Heart left ventricle (tissue), 16 donors: ENCODE measurements around the gene ACCSL. TPM values are rescaled to one million over a fixed set of nuclear protein-coding genes. Genes with fewer than 3 reads are reported as not detected.

Experiments
- ATAC-seq, 4 donors: fragments of 200-7000 bp; cut with Tn5 transposase; one replicate each; pipeline ENCODE4 v1.9.1; 2020 to 2022; ENCODE audit warnings: moderate library complexity in 4 of 4, mild to moderate bottlenecking in 3 of 4, moderate number of reproducible peaks in 1 of 4
- DNase-seq, 5 donors: peaks; one replicate each; pipeline ENCODE4 v3.0.0-alpha.2; 2020
- H3K27ac ChIP-seq, 12 donors: fragments of 200-600 bp; sonication (generic) in 4 of 12; one replicate each; pipeline versions ENCODE4 v1.5.0 to v1.8.0; 2016 to 2022; ENCODE audit warnings: mild to moderate bottlenecking in 2 of 12
- H3K27me3 ChIP-seq, 9 donors: fragments of 200-600 bp; sonication (generic) in 2 of 9; one replicate each; pipeline versions ENCODE4 v1.5.1 to v1.8.0; 2016 to 2022; ENCODE audit warnings: mild to moderate bottlenecking in 3 of 9
- H3K36me3 ChIP-seq, 9 donors: fragments of 200-600 bp; sonication (generic) in 2 of 9; one replicate each; pipeline versions ENCODE4 v1.5.0 to v1.8.0; 2018 to 2022; ENCODE audit warnings: mild to moderate bottlenecking in 2 of 9
- H3K4me1 ChIP-seq, 12 donors: fragments of 200-600 bp; sonication (generic) in 4 of 12; one replicate each; pipeline versions ENCODE4 v1.5.0 to v1.8.0; 2016 to 2022; ENCODE audit warnings: mild to moderate bottlenecking in 3 of 12
- H3K4me3 ChIP-seq, 12 donors: fragments of 200-600 bp; sonication (generic) in 4 of 12; one replicate each; pipeline versions ENCODE4 v1.5.0 to v1.8.0; 2017 to 2022; ENCODE audit warnings: mild to moderate bottlenecking in 9 of 12, moderate library complexity in 4 of 12
- H3K9me3 ChIP-seq, 12 donors: fragments of 200-600 bp; sonication (generic) in 4 of 12; one replicate each; pipeline versions ENCODE4 v1.5.0 to v1.8.0; 2016 to 2022; ENCODE audit warnings: mild to moderate bottlenecking in 1 of 12
- CTCF ChIP-seq, 12 donors: fragments of 200-600 bp; sonication (generic) in 4 of 12; IDR thresholded peaks; one replicate each; pipeline versions ENCODE4 v1.5.0 to v1.8.0; 2018 to 2022; ENCODE audit warnings: antibody characterized with exemption in 12 of 12, mild to moderate bottlenecking in 5 of 12
- POLR2A ChIP-seq, 2 donors: fragments of 450-650 bp; IDR thresholded peaks; one replicate each; pipeline ENCODE4 v1.6.1; 2017; ENCODE audit warnings: antibody characterized with exemption in 2 of 2, mild to moderate bottlenecking in 2 of 2, moderate library complexity in 2 of 2
- whole genome bisulfite sequencing, 4 donors: extraction: QIAGEN DNeasy Blood & Tissue Kit in 2 of 4; methylation state at CpG; one replicate each; pipeline versions ENCODE4 v1.1.5 to v1.1.7; 2013 to 2018; 5-methylcytosine and 5-hydroxymethylcytosine counted together
- intact Hi-C, 10 donors: fragments of 100-400 bp; cut with DNase I; formaldehyde crosslinking; loops; one replicate each; pipeline versions ENCODE4 v1.11.1 to v1.14.2; 2022
- polyA plus RNA-seq, 2 donors: library from polyadenylated mRNA; stranded (reverse); fragments of 200-250 nt; gene quantifications; one replicate each; pipeline ENCODE4 v1.2.3, GENCODE V29; 2013
- total RNA-seq, 9 donors: library from RNA; depleted of rRNA in 2 of 9; stranded (reverse); fragments of >200 nt in 2 of 9; fragmentation: NEBNext Ultra II Directional in 3 of 9; extraction: Animal tissue kit (Norgen Biotek cat#: 25700) in 3 of 9; gene quantifications; one replicate each; pipeline versions ENCODE4 v1.1.0 to v1.2.4, GENCODE V29; 2016 to 2023
- donor health status: ischemic (EF 13 %, LVEDD 7.1; RV severe dilation, severe dysfunction).
- donor health status: healthy with polysubstance abuse.
- donor health status: DM: no; HTN: yes; CAD: no.
- donor health status: DM: no; HTN: no; CAD: no.
- donor health status: ischemic (EF 25% LVEDD 6.9; RV normal size, moderate dysfunction).
- donor health status: ischemic (EF 25% LVEDD 5.7; RV mildly dilated, moderate dysfunction).
- donor health status: healthy.
- donor health status: DM: yes; HTN: yes; CAD: no.
- donor health status: ischemic (EF 35%, LVEDD 5.7; RV mildly dilated, moderate dysfunction).
- donor health status: nonischemic (EF 11% LVEDD 7.7; RV severe dilation, severe dysfunction).
- donor health status: DM: yes; HTN: yes; CAD: no.
- donor health status: PGD.
- donor health status: ischemic (EF 29% LVEDD 5.4; RV normal size, mild dysfunction).
- donor health status: nonischemic (EF 23%, LVEDD 6.1; RV moderate dilation, normal function).

The ACCSL gene
- total and polyA plus RNA-seq, 11 donors: not detected

GRCh38 chr11:44028816-44029506, 18.8 kb upstream of the ACCSL start:
- no peak overlapping the region for H3K4me3 ChIP-seq
- H3K36me3 ChIP-seq: no peaks in the 10 kb centered on the region
- ATAC-seq (no peak), DNase-seq (no peak)
- no peaks in the 10 kb centered on the region for H3K27me3 ChIP-seq
- intact Hi-C loops: no loop called here
- peaks cover 2 to 46% (median 30%) of the 10 kb centered on the region in 12 donors for H3K4me1 ChIP-seq
- 71 to 89% (median 85%) methylated on average over 3 of the region's 3 CpGs for WGBS, 4 donors
- peak overlapping the region in 1 of 12 donors; percentile 92 for H3K27ac ChIP-seq
- no peak for TF ChIP-seq CTCF (IDR thresholded peaks at IDR 0.05)
- no peak for TF ChIP-seq POLR2A (IDR thresholded peaks at IDR 0.05)
- H3K9me3 ChIP-seq: peaks cover 0 to 23% (median 7%) of the 10 kb centered on the region in 12 donors

DNA sequence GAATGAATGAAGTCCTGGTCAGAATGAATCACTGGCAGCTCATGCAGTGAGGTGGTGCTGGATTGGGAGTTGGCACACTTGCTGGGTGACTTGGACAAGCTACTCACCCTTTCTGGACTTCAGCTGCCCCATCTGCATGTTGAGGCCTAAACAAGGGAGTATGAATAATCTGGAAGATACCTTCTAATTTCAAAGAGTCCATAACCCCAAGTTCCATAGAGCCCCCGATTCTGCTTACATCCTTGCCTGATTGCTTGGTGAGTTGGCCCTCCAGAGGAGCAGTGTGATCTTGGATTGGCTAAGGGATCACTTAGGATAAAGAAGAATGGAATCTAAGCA, 18.3 kb upstream of the ACCSL start:
- intact Hi-C loops: no loop called here
- H3K4me1 ChIP-seq: peaks cover 2 to 46% (median 30%) of the 10 kb centered on the region in 12 donors
- H3K36me3 ChIP-seq: no peaks in the 10 kb centered on the region
- no peak overlapping the region for H3K4me3 ChIP-seq
- no peak for DNase-seq
- no peak for ATAC-seq
- H3K27me3 ChIP-seq: no peaks in the 10 kb centered on the region
- WGBS, 4 donors: 91 to 100% (median 98%) methylated on average over 1 of the region's 1 CpG
- TF ChIP-seq CTCF (IDR thresholded peaks at IDR 0.05) (no peak), POLR2A (IDR thresholded peaks at IDR 0.05) (no peak)
- peak overlapping the region in 5 of 12 donors; percentile 79 to 92 (median 83) for H3K27ac ChIP-seq
- H3K9me3 ChIP-seq: peaks cover 0 to 23% (median 7%) of the 10 kb centered on the region in 12 donors

- H3K27me3 ChIP-seq: no peaks in the 10 kb centered on the region
- no peaks in the 10 kb centered on the region for H3K36me3 ChIP-seq
- peaks cover 0 to 17% (median 7%) of the 10 kb centered on the region in 12 donors for H3K9me3 ChIP-seq
- H3K4me1 ChIP-seq: peaks cover 2 to 46% (median 30%) of the 10 kb centered on the region in 12 donors
- TF ChIP-seq POLR2A (IDR thresholded peaks at IDR 0.05) (no peak), CTCF (IDR thresholded peaks at IDR 0.05) (no peak)
- peak; percentile 72 to 88 (median 82) for ATAC-seq
- no peak overlapping the region for H3K4me3 ChIP-seq
- WGBS, 4 donors: 8 to 13% (median 9%) methylated on average over 5 of the region's 5 CpGs
- peak; percentile 63 to 74 (median 68) for DNase-seq
- intact Hi-C loops: loop anchor here in 5 of 10 donors (1.0 to 5.0 kb wide), 5 partner anchors 41 to 85 kb away; no protein-coding TSS in a partner anchor
- H3K27ac ChIP-seq: peak overlapping the region in 11 of 12 donors; percentile 66 to 92 (median 80)
Measured at GRCh38 chr11:44029977-44030911, 17.5 kb upstream of the ACCSL start.

- peak overlapping the region; percentile 33 to 92 (median 80) for H3K27ac ChIP-seq
- H3K4me1 ChIP-seq: peaks cover 2 to 46% (median 30%) of the 10 kb centered on the region in 12 donors
- intact Hi-C loops: loop anchor here in 5 of 10 donors (1.0 to 5.0 kb wide), 5 partner anchors 42 to 86 kb away; no protein-coding TSS in a partner anchor
- no peaks in the 10 kb centered on the region for H3K36me3 ChIP-seq
- no peaks in the 10 kb centered on the region for H3K27me3 ChIP-seq
- WGBS, 4 donors: 63 to 74% (median 69%) methylated on average over 5 of the region's 5 CpGs
- H3K4me3 ChIP-seq: no peak overlapping the region
- ATAC-seq (no peak), DNase-seq (no peak)
- H3K9me3 ChIP-seq: peaks cover 0 to 10% (median 3%) of the 10 kb centered on the region in 12 donors
- TF ChIP-seq POLR2A (IDR thresholded peaks at IDR 0.05) (no peak), CTCF (IDR thresholded peaks at IDR 0.05) (no peak)
Measured at GRCh38 chr11:44030996-44031395, 16.8 kb upstream of the ACCSL start.
